GM19372 (cell line): Measurements from ENCODE around the gene GLYATL1.

Source experiments
- ATAC-seq: cut with Tn5 transposase; IDR thresholded peaks from one replicate; pipeline ENCODE4 v1.9.1; 2021; ENCODE audit warnings: mild to moderate bottlenecking, low read depth, moderate library complexity; ENCODE audit not compliant: unreplicated experiment

The GLYATL1 gene, protein sequence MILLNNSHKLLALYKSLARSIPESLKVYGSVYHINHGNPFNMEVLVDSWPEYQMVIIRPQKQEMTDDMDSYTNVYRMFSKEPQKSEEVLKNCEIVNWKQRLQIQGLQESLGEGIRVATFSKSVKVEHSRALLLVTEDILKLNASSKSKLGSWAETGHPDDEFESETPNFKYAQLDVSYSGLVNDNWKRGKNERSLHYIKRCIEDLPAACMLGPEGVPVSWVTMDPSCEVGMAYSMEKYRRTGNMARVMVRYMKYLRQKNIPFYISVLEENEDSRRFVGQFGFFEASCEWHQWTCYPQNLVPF

DNA sequence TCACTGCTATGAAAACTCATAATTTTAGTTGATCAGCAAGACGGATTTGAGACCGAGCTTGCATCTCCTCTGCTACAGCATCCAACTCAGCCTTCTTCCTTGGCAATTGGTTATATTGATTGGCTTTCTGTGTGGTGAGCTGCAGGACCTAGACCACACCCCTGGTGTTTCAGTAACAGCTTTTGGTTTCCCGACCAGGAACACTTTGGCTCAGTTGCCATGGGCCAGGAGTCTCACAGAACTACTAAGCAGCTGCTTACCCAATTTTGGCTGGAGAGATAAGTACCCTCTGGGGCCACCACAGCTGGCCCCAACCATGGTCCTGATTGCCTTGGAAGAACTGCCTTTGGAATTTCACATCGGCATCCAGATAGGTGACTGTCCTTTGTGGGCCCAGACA is at the start of gene GLYATL1:
TSS of gene GLYATL1 (plus strand) at position 212 of the 400 bp plus-strand sequence. CDS start 7,600 bp downstream, outside the sequence.
- ATAC-seq, result no peak

DNA sequence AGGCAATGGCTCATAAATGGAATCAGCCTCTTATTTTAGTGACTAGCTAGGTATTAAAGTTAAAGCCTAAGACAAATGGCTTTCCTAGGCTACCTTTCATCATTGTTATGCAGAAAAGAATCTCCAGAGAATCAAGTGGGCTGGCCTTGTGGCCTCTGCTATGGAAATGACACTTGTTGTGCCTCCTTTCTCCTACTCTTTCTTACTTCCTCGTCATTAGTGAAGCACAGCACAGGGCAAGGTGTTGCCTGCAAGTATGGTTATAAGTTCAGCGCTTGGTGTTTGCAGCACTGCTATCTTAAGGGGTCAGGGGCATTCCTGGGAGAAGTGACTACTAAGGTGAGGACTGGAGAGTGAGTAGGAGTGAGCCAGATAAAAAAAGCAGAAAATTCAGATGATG is 45.4 kb upstream of the GLYATL1 start:
- no peak for ATAC-seq

DNA sequence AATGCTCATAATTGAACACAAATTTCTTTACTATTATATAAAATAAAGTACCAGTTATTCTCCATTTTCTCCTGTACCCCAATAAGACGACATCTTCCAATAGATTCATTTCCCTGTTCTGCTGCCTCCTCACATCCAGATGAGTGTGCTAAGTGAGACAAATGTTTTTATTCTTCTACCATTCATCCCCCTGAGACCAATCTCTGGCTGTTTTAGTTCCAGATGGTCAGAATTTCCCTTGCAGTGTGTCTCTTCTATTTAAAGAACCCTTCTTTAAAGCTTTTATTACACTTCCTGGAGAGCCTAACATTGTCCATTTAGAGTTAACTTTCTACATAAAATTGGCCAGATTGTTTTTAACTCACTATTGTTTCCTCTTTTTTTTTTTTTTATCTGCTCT is 41.2 kb upstream of the GLYATL1 start:
- no peak for ATAC-seq

DNA sequence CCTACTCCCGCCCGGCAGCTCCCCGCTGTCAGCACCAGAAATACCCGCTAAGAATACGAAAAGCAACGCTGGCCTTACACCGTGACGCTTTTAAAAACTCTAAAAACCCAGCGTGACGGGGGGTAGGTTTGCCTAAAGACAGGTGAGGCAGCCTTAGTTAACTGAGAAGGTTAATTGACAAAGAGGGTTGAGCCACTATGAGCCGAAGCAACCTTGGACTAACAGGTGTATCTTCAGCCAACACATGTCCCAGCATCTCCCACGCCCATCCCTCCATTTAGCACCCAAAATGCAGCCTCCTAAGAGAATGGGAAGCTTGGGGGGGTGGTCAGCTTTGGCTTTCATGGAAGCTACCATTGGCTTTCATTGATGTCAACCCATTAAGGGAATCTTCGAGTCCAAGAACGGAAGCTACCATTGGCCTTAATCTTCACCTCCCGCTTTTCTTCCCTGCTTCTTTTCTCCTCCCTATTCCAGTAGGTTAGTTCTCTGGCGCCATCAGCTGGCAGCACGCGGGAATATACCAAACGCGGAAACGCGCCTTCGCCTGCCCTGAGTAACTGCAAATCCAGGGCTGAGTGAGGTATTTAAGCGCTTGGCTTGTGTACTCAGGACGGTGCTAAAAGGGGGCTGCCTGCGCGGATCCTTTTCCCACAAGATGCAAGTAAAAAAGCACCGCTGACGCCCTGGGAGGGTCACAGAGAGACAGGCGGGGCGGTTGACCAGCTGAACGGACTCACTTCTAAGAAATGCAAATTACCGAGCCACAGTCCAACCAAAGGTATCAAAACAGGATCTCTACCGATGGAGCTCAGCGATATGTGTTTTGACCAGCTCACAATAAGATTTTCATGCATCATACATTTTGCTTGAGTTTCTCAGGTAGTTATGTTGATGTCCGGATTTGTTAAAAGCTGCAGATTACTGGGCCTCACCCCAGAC is 38.5 kb upstream of the GLYATL1 start:
- no peak for ATAC-seq

DNA sequence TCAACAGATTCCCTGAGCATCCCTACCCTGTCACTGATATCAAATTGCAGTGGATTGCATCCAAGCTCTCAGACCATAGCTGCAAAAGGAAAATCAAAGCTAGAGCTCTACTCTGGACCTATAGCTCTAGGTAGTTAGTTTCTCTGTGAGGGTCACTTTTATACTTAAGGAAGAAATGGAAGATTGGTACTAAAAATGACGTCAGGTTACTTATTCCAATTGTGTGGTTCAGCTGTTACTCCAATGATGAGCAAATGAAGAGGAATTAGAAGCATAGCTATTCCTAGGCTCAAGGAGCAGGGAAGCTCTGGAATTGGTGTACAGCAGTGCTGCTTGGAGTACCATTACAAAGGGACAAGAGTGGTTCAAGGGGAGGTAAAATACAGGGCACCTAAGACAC is 36.4 kb upstream of the GLYATL1 start:
- no peak for ATAC-seq

DNA sequence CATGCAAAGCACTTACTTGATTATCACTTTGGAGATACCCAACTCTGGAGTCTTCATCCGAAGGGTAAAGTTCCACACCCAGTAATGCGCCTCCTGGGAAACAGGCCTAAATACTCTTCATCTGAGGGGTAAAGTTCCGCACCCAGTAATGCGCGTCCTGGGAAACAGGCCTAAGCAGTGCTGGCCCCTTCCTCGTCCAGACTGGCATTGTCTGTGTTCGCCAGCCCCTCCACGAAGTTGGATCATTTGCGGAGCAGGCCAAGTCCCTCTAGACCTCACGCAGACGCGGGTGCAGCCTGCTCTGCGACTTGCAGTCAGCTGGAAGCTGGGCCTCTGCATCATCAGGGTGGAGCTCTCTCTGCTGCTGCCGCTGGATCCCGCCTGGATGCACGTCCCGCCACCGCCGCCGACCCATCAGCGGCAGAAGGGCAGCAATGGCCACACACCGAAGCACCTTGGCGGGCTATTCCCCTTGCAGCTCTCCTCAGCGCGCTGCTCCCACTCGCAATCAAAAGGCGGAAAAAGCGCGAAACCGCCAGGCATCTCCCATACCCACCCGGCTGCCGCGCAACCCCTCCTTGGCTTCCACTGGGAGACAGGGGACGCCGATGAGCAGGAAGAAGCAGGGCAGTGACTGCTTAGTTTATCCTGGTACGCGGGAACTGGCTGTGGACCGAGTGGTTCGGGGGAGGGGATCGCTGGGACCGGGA is 34.1 kb upstream of the GLYATL1 start:
- ATAC-seq, result no peak

DNA sequence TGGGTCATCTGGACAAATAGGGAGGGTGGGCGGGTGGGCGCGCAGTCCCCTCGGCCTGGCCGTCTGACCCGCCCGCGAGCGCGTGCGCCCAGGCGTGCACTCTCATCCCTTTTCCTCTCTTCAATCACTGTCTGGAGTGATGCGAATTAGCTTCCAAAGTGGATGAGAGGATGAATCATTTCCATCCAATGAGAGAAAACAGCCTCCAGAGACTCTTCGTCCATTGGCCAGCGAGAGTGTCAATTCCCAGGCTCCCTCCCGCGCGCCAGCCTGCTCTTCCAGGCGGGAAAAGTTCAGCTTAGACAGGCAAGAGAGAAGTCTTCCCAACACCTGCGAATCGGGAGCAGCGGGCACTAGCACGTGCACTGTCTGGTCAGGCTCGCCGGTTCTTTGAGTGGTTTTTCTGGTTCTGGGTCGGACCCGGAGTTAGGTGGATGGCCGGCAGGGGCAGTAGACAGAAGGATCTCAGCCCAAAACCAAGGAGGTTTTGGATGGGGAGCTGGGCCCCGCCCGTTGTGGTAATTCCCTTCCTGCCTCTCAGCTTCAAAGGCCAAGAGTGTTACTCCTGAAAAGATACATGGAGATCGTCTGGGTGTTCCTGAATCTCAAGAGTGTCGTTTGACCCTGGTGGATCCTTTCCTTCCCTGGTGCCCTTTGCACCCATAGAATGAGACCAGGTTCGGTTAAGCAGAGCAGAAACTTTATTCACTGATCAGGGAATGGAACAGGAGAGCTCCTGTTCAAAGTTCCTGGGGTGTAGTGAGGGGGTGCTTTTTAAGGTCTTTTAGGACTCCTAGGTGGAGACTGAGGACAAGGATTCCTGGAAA is 33.4 kb upstream of the GLYATL1 start:
- ATAC-seq, result no peak

DNA sequence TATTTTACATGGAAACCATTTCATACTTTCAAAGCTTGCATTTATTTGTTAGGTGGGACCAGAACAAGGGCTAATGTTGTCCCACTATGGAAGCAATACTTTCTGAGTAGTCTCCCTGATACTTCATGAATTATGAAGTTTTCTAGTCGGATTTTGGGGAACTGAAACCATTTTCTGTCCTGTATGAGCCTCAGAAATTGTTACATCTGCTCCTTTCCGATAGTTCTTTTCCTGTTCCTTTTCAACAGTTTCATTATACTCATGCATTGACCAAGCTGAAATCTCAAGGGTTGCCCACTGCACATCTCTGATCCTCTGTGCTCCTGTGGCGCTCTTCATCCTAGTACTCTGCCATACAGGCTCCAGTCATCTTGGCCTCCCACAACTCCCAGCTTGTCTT is 31.5 kb upstream of the GLYATL1 start:
- ATAC-seq, result no peak

DNA sequence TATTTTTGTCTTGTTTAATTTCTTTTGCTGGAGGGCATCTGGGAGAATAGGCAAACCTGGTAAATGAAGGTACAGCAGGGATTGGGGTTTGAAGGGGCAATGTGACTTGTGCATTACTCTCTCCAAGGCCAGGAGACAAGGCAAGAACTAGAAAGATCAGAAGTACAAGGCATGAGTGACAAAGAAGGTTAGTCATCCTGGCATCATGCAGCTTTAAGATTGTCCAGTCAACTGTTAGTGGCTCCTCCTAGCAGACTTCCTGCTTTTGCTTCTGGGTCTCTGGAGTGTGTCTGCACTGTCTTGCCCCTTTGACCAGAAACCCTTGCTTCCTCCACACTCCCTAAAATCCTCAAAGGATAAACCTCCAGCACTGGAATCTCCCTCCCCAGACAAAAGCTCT is 27.2 kb upstream of the GLYATL1 start:
- no peak for ATAC-seq

DNA sequence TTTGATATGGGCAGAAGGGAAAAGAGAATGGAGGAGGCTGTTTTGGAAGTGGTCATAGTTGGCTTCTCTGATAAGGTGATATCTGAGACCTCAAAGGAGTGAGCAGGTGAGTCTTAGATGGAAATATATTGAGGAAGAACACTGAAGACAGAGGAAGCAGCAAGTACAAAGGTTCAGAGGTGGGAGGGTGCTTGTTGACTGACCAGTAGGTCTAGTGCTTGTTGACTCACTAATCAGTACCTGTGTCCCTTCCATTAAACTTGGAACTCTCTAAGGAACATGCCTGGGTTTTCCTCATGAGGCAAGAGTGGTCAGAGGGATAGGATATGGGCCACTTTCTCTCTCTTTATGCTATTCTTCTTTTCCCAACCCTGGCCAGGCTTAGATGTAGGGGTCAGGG is 25.6 kb upstream of the GLYATL1 start:
- no peak for ATAC-seq

DNA sequence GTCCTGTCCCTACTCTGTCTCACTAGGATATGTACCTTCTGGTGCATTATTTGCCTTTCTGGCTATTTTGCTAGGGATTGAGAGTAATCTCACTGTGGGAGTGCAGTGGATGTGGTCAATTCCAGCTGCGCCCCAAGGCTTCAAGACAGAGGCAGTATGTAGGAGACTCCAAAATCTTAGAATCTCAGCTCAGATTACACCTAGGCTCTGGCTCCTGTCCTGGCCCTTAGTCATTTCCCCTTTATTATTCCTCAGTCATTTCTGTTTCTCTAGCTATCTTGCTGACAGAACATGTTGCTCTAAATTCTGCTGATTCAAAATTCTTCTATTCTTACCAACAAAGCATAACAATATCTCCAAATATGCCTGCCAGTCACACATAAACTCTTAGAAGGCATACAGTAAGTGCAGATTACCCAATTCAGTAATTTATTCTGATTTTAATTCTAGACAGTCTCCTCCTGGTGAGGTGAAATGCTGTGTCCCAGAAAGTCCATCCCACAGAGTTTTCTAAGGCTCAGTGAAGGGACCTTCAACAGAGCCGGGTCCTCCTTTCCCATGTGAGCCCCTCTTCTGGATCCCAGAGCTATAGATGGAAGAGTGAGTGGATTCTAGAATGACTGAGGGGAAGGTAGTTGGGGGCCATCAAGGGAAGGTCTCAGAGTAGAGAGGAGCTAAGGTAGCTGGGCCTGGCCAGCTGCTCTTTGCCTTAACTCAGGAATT is 24.3 kb upstream of the GLYATL1 start:
- ATAC-seq, result no peak

DNA sequence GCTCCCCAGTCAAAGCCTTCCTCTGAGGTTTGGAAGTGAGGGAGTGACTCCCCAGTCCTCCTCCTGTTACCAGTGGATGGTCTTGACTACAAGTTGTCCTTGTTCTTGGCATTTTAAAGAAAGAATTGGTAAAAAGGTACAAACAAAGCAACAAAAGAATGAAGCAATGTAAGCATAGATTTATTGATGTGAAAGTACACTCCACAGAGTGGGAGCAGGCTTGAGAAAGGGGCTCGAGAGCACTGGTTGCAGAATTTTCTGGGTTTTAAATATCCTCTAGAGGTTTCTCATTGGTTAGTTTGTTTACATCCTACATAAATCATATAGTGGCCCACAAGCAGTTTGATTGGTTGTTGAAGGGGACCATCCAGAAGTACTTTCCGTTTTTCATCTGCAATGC is 22.7 kb upstream of the GLYATL1 start:
- ATAC-seq, result no peak

DNA sequence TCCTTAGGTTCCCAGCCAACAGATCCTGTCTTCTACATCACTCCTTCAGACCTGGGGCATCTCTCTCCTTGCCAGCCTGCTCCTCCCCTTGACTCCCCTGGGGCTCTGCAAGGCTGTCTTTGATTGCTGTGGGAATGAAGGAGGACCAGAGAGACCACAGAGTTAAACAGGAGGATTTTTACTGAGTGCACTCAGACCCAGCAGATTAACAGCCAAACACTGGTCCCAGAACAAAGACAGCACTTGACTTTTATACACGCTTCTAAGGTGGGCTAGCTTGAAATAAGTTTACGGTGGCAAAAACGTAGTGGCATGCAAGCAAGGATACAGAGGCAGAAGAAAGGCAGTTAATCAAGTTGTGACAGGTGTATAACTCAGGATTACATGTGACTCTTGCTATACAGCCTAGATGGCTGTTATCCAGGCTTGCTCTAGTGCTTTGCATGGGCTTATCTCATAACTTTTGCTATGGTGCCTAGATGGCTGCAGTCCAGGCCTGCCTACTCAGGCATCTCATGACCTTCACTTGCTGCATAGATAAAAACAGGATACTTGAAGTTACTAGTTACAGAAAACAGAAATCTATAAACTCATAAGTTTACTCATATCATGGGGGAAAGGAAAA is 22.0 kb upstream of the GLYATL1 start:
- ATAC-seq, result no peak

DNA sequence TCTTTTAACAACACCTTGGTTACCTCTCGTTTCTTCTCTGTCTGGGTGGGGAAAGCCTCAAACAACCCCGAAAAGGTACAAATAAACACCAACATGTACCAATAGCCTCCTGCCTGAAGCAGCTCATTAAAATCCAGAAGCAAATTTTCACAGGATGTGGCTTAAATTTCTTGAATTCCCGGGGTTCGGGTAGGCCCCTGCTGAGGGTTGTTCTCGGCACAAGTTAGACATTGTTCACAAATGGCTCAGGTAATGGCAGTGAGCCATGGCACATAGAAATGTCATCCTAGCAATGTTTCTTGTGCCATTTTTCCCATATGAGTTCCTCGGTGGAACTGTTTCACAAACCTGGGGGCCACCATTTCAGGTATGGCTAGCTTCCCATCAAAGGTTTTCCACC is 19.7 kb upstream of the GLYATL1 start:
- ATAC-seq, result no peak

DNA sequence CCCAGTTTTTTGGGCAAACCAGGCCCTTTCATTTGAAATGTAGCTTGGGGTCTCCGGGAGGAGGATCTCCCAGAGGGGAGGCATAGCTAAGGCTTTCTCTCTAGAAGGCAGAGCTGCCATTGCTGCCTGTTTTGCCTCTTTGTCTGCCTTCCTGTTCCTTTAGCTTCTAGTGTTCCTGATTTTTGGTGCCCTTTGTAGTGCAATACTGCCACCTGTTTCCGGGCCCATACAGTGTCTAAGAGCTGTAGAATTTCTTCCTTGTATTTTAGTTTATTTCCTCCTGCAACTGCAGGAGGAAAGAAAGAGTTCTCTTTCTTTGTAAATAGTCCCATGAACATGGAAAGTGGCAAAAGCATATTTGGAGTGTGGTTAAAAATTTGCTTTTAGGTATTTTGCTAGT is 19.3 kb upstream of the GLYATL1 start:
- no peak for ATAC-seq

DNA sequence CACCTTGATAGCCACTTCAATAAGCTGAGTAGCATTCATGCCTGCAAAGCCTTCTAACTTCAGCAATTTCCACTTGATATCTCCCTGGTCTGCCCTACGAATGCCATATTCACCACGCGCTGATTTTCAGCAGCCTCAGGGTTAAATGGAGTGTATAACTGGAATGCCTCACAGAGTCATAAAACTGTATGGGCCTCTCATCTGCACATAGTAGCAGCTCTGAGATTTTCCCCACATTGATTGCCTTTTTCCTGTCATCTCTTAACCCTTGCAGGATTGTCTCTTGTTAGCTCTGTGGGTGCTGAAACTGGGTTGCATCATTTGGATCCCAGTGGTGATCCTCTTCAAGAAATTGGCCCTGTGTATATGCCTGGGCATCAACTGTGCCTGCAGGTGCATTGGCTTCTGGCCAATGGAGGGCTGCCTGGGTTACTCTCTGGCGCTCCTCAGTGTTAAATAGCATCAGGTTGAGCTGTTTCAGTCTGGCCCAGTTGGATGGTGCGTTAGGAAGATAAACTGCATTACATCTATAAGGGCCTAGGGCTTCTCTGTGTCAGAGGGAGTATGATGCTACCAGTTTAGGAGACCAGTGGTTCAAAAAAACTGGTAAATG is 17.4 kb upstream of the GLYATL1 start:
- ATAC-seq, result no peak

DNA sequence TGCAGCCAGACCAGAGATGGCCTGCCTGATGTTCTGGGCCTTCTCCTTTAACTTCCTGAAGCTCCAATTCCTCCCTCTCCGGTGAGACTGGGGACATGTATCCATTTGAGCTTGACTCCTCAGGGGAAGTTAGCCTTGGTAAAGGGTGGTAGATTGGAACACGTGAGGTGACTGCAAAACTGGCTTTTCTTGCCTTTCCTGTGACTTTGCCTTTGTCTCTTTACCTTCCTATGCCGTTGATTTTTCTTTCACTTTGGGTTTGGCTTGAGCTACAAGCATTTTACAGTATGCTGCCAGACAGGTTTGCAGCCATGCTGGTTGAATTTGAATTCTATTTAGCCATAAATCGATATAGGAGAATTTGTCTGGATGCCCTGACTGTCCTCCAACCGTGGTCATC is 16.8 kb upstream of the GLYATL1 start:
- ATAC-seq, result no peak

DNA sequence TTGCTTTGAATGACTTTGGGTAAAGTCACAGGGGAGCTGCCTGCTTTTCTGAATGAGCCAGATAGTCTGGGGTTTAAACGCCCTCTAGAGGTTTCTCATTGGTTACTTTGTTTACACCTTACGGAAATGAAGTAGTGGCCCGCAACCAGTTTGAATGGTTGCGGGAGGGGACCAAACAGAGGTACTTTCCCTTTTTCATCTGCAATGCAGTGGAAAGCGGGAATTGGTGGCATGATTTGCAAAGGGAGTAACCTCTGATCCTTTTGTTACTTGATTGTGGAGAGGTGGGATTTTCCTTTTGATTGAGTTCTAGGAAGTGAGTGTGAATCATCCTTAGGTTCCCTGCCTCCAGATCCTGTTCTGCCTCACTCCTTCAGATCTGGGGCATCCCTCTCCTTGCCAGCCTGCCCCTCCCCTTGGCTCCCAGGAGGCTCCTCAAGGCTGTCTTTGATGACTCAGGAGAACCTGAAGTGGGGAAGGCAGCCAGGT is 15.9 kb upstream of the GLYATL1 start:
- ATAC-seq, result peak; percentile 91

DNA sequence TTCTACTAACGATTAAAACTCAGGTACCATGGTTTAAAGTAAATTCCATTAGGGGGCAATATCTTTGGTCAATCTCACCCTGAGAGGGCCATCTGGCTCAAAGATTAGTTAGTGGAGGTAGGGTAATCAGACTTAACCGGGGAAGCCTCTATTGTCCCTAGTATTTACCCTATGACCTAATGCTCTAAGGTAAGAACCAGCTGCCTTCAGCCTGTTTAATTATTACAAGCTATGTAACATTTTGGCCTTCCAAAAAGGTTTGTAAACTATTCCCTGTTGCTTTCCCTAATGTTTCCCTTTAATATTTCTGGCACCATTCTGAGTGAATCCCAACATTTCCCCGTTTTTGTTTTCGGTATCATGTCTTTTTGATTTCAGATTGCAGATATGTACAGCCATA is 15.1 kb upstream of the GLYATL1 start:
- no peak for ATAC-seq
